ENCODE measurements around the gene IFT25.
A peak's percentile ranks its signal among the peaks of the same experiment; 100 is the strongest.

The IFT25 gene

GRCh38 chr1:53946252-53947171, 1.0 kb upstream of the IFT25 start, which contains the start of gene LRRC42:
Gene LRRC42, plus strand, starts transcription at chr1:53946350. Its CDS starts 5,650 bp downstream, at chr1:53952000.
- peak within 1 kb of the TSS; percentile 91 for H2AFZ ChIP-seq
- H3K79me2 ChIP-seq: no peaks in the 10 kb centered on the region
- H3K9ac ChIP-seq: no peak within 1 kb of the TSS
- H3K4me2 ChIP-seq (ENCODE audit: low read length): peak within 1 kb of the TSS; percentile 93
- H3K4me1 ChIP-seq: peaks cover 5% of the 10 kb centered on the region
- TF ChIP-seq CTCF (IDR thresholded peaks at IDR 0.05): peak; percentile 10
- no peaks in the 10 kb centered on the region for H3K27me3 ChIP-seq (ENCODE audit: control insufficient read depth, insufficient read depth, low read length)
- H3K27ac ChIP-seq: peak within 1 kb of the TSS; percentile 70
- no peaks in the 10 kb centered on the region for H3K9me3 ChIP-seq (ENCODE audit: control insufficient read depth, low read length)
- H3K4me3 ChIP-seq (ENCODE audit: low read depth, low read length): peak within 1 kb of the TSS; percentile 95
- H3K36me3 ChIP-seq (ENCODE audit: control insufficient read depth, insufficient read depth, low read length): no peaks in the 10 kb centered on the region

- Histone ChIP-seq H3K9me3 (ENCODE audit: control insufficient read depth, low read length) (no peaks in the 10 kb centered on the region), H3K4me3 (ENCODE audit: low read depth, low read length) (peak overlapping the region; percentile 95), H3K9ac (no peak overlapping the region), H3K27me3 (ENCODE audit: control insufficient read depth, insufficient read depth, low read length) (no peaks in the 10 kb centered on the region), H2AFZ (peak overlapping the region; percentile 91), H3K36me3 (ENCODE audit: control insufficient read depth, insufficient read depth, low read length) (no peaks in the 10 kb centered on the region), H3K4me2 (ENCODE audit: low read length) (peak overlapping the region; percentile 93), H3K79me2 (no peaks in the 10 kb centered on the region), H3K4me1 (peaks cover 5% of the 10 kb centered on the region), H3K27ac (peak overlapping the region; percentile 47)
- TF ChIP-seq CTCF (IDR thresholded peaks at IDR 0.05): no peak
These were observed 391 bp downstream of the IFT25 start for GRCh38 chr1:53945183-53945432.

- H3K4me3 ChIP-seq (ENCODE audit: low read depth, low read length): peak overlapping the region; percentile 95
- H3K27ac ChIP-seq: peak overlapping the region; percentile 47
- peaks cover 5% of the 10 kb centered on the region for H3K4me1 ChIP-seq
- H3K79me2 ChIP-seq: no peaks in the 10 kb centered on the region
- H3K27me3 ChIP-seq (ENCODE audit: control insufficient read depth, insufficient read depth, low read length): no peaks in the 10 kb centered on the region
- peak overlapping the region; percentile 93 for H3K4me2 ChIP-seq (ENCODE audit: low read length)
- no peak for TF ChIP-seq CTCF (IDR thresholded peaks at IDR 0.05)
- H3K9me3 ChIP-seq (ENCODE audit: control insufficient read depth, low read length): no peaks in the 10 kb centered on the region
- no peaks in the 10 kb centered on the region for H3K36me3 ChIP-seq (ENCODE audit: control insufficient read depth, insufficient read depth, low read length)
- peak overlapping the region; percentile 91 for H2AFZ ChIP-seq
- H3K9ac ChIP-seq: no peak overlapping the region
These were observed 873 bp downstream of the IFT25 start for GRCh38 chr1:53944469-53945182.

GRCh38 chr1:53943490-53944043, 1.9 kb downstream of the IFT25 start:
- Histone ChIP-seq H2AFZ (no peak overlapping the region), H3K9me3 (ENCODE audit: control insufficient read depth, low read length) (no peaks in the 10 kb centered on the region), H3K27me3 (ENCODE audit: control insufficient read depth, insufficient read depth, low read length) (no peaks in the 10 kb centered on the region), H3K9ac (no peak overlapping the region), H3K4me3 (ENCODE audit: low read depth, low read length) (no peak overlapping the region), H3K79me2 (no peaks in the 10 kb centered on the region), H3K4me1 (peaks cover 5% of the 10 kb centered on the region), H3K4me2 (ENCODE audit: low read length) (no peak overlapping the region), H3K36me3 (ENCODE audit: control insufficient read depth, insufficient read depth, low read length) (no peaks in the 10 kb centered on the region), H3K27ac (no peak overlapping the region)
- TF ChIP-seq CTCF (IDR thresholded peaks at IDR 0.05): no peak
